Cardiac septum (tissue), 1 donor: Measurements from ENCODE around the gene ETFB. TPM values are rescaled to one million over a fixed set of nuclear protein-coding genes. Genes with fewer than 3 reads are reported as not detected.

Experiments
- DNase-seq: peaks from one replicate; pipeline ENCODE4 v3.0.0-alpha.2; 2020; ENCODE audit warnings: low spot score
- intact Hi-C: fragments of 100-400 bp; cut with DNase I; formaldehyde crosslinking; loops from one replicate; pipeline ENCODE4 v1.14.0; 2022
- total RNA-seq: library from RNA; stranded (reverse); fragmentation: NEBNext Ultra II Directional; extraction: Animal tissue kit (Norgen Biotek cat#: 25700); gene quantifications from one replicate; pipeline ENCODE4 v1.2.1, GENCODE V29; 2021
- donor health status: DM: no; HTN: no; CAD: no.

ETFB gene
- total RNA-seq, 1 donor from 2014 or later, result 180 TPM

DNA sequence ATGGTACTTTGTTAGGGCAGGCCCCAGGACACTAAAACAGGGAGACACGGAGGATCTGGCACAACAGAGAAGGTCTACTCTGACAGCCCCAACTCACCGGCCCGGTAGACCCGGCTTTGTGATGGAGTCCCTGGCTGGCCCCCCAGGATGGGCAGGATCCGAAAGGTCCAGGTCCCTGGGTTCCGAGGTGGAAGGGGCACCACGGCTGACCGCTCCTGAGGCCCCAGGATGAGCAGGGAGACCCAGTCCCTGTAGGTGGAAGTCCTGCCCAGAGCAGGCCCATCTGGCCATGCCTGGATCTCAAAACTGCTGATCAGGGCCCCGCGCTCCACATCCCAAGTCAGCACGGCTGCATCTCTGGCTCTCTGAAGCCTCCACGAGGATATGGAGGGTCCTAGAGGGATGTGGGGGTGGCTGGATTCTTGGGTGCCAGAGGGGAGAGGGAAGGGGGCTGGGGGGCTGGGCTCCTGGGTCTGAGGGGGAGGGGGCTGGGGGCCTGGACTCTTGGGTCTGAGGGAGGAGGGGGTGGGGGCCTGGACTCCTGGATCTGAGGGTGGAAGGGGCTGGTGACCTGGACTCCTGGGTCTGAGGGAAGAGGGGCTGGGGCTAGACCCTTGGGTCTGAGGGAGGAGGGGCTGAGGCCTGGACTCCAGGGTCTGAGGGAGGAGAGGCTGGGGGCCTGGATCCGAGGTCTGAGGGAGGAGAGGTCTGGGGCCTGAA is 28.9 kb downstream of the ETFB start:
- no peak for DNase-seq
- intact Hi-C loops, result loop anchor here (5.0 kb wide), 1 partner anchor 100 kb away; no protein-coding TSS in a partner anchor

DNA sequence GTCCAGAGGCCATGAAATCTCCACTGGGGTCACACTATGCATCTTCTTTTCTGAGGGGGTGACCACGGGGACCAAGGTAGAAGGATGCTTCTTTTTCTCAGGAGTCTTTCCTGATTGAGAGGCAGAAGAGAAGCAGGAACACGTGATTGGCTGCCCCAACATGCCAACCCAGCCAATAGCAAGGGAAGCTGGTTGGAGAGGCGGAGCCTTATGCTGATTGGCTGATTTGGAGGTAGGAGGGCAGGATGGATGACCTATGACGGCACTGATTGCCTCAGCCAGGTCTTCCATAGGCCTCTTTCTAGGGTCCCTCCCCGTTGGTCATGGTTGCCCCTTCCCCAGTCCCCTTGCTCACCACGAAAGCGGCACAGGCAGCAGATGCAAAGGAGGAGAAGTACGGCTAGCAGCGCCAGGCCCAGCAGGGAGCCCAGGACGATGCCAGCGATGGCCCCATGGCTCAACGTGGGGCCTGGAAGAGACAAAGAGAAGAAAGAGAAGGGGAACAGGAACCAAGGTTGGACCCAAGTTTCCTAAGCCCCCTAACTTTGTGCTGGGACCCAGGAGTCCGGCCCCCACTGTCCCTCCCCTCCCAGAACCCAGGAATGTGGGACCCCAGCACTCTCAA is 32.2 kb downstream of the ETFB start:
- intact Hi-C loops, result no loop called here
- DNase-seq, result no peak

DNA sequence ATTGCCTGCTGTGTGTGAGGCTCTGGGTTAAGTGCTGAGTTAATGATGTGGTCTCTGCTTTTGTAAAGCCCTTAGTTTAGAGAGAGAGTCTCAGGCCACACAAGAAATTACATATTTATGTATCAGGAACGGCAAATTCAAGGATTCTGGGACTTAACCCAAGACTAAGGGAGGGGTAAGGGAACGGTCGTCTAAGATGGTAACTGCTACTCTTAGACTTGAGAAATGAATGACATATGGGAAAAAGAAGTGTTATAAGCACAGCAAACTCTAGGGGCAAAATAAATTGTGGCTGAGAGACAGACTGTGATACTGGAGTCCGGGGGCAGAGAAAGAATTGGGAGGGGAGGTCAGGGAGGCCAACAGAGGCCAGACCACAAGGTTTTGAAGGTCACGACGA is 34.5 kb downstream of the ETFB start:
- no peak for DNase-seq
- intact Hi-C loops, result no loop called here

GRCh38 chr19:51331193-51331592 is 35.0 kb downstream of the ETFB start:
- DNase-seq, result no peak
- intact Hi-C loops, result no loop called here

DNA sequence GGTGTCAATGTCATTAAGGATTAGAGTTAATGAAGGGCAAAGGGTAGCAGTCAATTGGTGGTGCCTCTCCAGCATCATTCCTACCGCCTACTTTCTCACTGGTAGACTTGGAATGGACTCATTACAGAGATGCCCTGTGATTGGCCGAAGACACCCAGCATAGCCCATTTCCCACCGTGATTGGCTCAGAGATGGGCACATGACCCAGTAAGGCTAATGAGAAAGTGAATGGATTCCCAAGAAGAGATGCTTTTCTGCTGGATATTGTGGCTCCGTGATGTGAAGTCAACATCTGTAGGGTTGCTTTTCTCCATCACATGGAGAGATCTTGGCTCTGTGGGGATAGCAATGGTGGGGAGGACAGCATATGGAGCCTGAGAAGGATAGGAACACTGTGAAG is 35.8 kb downstream of the ETFB start:
- intact Hi-C loops, result no loop called here
- DNase-seq, result no peak

- DNase-seq, result no peak
- intact Hi-C loops, result no loop called here
Observed at GRCh38 chr19:51329411-51329810, 36.8 kb downstream of the ETFB start.

- no peak for DNase-seq
- intact Hi-C loops, result no loop called here
Observed at GRCh38 chr19:51327066-51328001, 38.9 kb downstream of the ETFB start.

- no peak for DNase-seq
- intact Hi-C loops, result no loop called here
Observed at GRCh38 chr19:51326216-51327065, 39.7 kb downstream of the ETFB start.

- intact Hi-C loops, result no loop called here
- no peak for DNase-seq
Observed at GRCh38 chr19:51325161-51325976, 40.8 kb downstream of the ETFB start.

GRCh38 chr19:51324167-51324481 is 42.1 kb downstream of the ETFB start:
- no peak for DNase-seq
- intact Hi-C loops, result no loop called here

GRCh38 chr19:51323481-51324166 is 42.6 kb downstream of the ETFB start:
- intact Hi-C loops, result no loop called here
- no peak for DNase-seq

- no peak for DNase-seq
- intact Hi-C loops, result no loop called here
Observed at GRCh38 chr19:51321799-51322198, 44.4 kb downstream of the ETFB start.

GRCh38 chr19:51320280-51320657 is 45.9 kb downstream of the ETFB start:
- DNase-seq, result no peak
- intact Hi-C loops, result no loop called here

GRCh38 chr19:51319649-51320279 is 46.4 kb downstream of the ETFB start:
- intact Hi-C loops, result no loop called here
- no peak for DNase-seq

DNA sequence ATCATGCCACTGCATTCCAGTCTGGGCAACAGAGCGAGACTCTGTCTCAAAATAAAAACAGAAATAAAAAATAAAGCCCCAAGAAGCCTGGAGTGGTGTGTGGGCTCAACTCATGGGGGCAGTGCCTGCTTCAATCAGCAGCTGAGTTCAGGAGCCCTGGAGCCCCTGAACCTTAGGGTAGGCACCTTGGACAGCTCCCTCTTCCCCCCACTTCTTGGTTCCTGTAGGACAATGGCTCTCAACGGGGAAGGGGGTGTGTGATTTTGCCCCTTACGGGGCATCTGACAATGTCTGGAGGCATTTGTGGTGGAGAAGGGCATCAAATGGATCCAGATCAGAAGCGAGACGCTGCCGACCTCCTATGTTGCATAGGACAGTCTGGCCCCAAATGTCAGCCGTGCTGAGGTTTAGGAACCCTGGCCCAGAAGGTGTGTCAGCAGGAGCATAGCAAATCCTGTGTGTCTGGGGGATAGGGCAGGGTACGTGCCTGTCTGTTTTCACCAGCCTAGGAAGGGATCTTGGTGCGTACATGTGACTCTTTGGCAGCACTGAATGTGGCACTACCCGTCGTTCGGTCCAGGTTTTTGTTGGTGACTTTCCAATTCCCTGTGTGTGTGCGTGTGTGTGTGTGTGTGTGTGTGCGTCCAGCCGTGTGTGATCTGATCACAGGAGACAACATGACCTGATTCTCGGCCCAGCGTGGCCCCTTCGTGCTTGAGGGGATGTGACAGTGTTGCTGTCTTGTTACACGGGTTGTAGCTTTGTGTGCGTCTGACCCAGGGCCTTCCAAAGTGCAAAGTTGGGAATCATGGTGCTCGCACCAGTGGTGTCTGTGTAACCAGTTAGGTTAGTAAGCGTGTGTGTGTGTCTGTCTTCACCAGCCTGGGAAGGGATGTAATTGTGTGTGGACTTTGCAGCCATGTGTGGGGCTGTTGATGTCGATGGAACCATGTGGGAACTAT is 47.2 kb downstream of the ETFB start:
- intact Hi-C loops, result no loop called here
- DNase-seq, result no peak

GRCh38 chr19:51317968-51318367 is 48.2 kb downstream of the ETFB start:
- DNase-seq, result no peak
- intact Hi-C loops, result no loop called here

GRCh38 chr19:51317376-51317775 is 48.8 kb downstream of the ETFB start:
- intact Hi-C loops, result no loop called here
- DNase-seq, result no peak
